Measurements from ENCODE around the gene PPP1R16B.

DNA sequence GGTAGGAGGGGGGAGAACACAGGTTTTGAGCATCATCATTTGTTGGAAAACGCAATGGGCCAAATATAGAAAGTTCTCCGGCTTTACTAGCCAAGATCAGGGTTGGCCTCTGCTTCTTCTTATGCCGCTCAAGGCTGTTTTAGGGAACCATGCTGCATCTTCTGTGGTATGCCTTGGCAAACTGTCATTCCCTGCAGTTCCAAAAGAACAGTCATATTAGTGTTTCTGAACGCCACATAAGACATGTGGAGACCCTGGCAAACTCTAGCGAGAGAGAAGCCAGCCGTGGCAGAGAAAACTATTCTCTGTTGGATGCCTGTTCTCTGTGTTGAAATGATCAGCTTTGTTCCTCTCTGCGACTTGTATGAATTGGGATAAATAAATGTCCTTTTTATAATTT, 46.4 kb upstream of the PPP1R16B start:
- no peak for TF ChIP-seq POLR2A (IDR thresholded peaks at IDR 0.05; ENCODE audit: low read depth, low read length)
- TF ChIP-seq SPI1 (IDR thresholded peaks at IDR 0.05; ENCODE audit: low read depth, low read length), result no peak
- no peak for TF ChIP-seq POLR2AphosphoS5 (IDR thresholded peaks at IDR 0.05; ENCODE audit: low read depth, low read length)
- TF ChIP-seq PAX5 (IDR thresholded peaks at IDR 0.05; ENCODE audit: insufficient read depth, low read length, severe bottlenecking), result no peak
- TF ChIP-seq TAF1 (IDR thresholded peaks at IDR 0.05; ENCODE audit: low read depth, low read length), result no peak
- TF ChIP-seq POU2F2 (IDR thresholded peaks at IDR 0.05; ENCODE audit: low read depth, low read length), result no peak

Measured in GM12891 (cell line).